ENCODE measurements around the gene RHOA. TPM values are rescaled to one million over a fixed set of nuclear protein-coding genes. Genes with fewer than 3 reads are reported as not detected.
"Not testable (repeated sequence)": the region's sequence is repeated elsewhere in the genome, so short reads cannot be mapped to it uniquely, and the experiment has no call there.

Gene RHOA
- total RNA-seq, 2 donors from 2014 or later: 412 to 421 TPM

DNA sequence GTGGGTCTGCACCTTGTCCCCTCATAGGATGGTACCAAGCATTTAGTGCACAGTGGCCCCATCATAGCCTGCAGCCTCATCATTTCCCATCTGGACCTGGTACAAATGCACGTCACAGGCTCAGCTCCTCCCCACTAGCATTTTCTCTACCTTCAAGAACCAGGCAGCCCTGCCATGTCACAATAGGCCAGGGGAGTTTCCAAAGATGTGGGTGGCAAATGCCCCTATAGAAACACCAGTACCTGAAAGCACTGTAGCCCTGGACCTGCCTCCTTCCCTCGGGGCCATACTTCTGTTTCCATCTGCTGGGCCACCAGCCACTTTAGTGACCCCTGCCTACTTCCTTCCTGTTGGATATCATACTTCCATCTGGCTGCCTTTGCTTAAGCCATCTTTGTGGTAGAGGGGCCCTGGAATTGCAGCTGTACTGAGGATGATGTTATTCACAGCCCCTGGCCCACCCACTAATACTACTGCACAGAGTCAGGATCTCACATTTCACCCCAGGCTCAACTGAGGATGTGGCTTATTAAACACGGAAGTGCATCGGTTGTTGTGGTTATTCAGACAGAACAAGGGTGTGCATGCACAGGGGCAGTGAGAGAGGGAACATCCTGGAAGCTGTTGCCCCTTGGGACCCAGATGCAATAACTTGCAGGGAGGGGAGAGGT is 4.3 kb upstream of the RHOA start:
- no peaks in the 10 kb centered on the region for H3K9me3 Mint-ChIP-seq
- ATAC-seq (peak; percentile 5 to 22), DNase-seq (ENCODE audit: low spot score in 2 of 2) (peak in 1 of 2 donors; percentile 46)
- H3K36me3 Mint-ChIP-seq: peaks cover 21 to 22% of the 10 kb centered on the region in 2 donors
- peak overlapping the region; percentile 93 to 95 for H3K27ac Mint-ChIP-seq

DNA sequence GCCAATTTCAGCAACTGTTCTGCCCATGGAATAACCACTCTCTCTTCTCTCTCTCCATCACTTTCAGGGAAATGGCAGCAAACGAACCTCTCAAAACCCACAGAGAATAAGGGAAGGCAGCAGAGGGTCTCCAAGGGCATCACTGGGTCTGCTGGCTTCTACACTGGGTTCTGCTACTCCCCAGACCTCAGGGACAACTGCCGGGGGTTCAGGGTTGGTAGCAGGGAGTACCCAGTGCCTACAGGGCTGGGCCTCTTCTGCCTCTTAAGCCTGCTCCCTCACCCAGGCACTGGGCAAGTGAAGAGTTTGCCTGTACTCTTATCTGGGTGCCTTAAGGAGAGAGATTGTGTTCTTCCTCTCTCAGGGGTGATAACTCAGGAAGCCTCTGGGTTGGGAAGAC is 3.0 kb upstream of the RHOA start:
- Mint-ChIP-seq H3K9me3 (no peaks in the 10 kb centered on the region), H3K36me3 (peaks cover 32 to 35% of the 10 kb centered on the region in 2 donors), H3K27ac (peak overlapping the region; percentile 60 to 93)
- DNase-seq (ENCODE audit: low spot score in 2 of 2) (no peak), ATAC-seq (no peak)

DNA sequence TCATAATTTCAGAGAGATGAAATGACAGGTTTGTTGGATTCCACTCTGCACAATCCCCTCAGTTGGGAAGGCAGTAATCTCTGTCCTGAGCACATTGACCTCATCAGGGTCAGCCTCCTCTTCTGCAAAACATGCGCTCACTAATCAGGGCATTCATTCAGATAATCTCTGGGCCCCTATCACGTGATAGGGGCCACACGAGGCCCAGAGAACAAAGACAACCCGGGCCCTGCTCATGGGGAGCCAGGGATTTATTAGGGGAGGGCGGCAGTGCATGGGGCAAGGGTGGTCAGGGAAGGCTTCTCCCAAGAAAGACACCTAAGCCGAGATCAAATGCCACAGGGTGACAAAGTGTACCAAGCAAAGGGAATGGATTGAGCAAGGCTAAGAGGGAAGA is 1.6 kb upstream of the RHOA start:
- H3K36me3 Mint-ChIP-seq: peaks cover 32 to 35% of the 10 kb centered on the region in 2 donors
- H3K9me3 Mint-ChIP-seq: no peaks in the 10 kb centered on the region
- ATAC-seq: no peak
- peak overlapping the region; percentile 93 to 98 for H3K27ac Mint-ChIP-seq
- no peak for DNase-seq (ENCODE audit: low spot score in 2 of 2)

DNA sequence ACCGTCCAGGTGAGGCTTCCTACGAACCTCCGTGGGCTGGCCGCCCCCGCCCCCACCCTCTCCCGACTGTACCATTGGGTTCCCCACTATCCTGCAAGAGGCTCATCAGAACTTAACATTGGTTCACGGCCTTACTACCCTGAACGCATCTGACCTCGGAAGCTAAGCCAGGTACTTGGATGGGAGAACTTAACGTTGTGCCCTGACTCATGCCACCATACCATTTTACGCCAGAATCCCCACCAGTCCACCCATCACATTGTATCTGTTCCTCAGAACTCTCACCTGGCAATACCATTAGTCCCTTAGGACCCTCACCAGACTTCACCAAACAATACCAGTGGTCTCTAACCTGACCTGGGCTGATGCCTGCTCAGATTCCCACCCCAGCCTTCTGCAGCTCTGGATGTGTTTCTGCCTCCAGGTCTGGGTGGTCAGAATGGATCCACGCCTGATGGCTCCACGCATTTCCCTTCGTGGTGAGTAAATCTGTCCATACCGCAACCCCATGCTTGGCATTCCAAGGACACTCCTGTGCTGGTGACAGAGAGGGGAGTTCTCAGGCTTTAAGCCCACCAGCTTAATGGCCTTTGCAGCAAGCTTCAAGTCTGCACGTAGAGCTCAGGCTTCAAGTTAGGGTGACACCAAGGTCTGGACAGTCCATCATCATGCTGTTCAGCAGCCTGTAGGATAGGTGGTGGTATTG is 1.0 kb upstream of the RHOA start:
- H3K27ac Mint-ChIP-seq: peak overlapping the region; percentile 93 to 98
- ATAC-seq (no peak), DNase-seq (ENCODE audit: low spot score in 2 of 2) (no peak)
- H3K36me3 Mint-ChIP-seq: peaks cover 32 to 35% of the 10 kb centered on the region in 2 donors
- H3K9me3 Mint-ChIP-seq: no peaks in the 10 kb centered on the region

DNA sequence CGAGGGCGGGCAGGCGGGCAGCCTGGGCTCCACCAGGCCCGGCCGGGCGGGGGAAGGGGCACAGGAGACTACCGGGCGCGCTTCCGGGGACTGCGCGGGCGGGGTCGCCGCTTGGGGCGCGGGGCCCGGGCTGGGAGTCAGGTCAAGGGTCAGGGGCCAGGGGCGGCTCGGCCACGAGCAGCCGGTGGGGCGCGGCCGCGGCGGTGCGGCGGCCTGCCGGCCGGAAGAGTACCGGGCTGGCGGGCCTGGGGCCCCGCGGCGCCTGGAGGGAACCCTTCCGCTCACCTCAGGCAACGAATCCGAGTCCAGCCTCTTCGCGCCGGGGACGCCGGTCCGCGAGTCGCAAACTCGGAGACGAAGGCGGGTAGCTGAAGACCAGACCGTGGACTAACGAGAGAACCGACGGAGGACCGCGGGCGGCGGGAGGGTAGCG is 225 bp downstream of the RHOA start:
- H3K27ac Mint-ChIP-seq: peak overlapping the region; percentile 87 to 93
- DNase-seq (ENCODE audit: low spot score in 2 of 2): peak in 1 of 2 donors; percentile 61
- peak; percentile 25 to 27 for ATAC-seq
- H3K9me3 Mint-ChIP-seq: no peaks in the 10 kb centered on the region
- H3K36me3 Mint-ChIP-seq: peaks cover 31 to 35% of the 10 kb centered on the region in 2 donors

DNA sequence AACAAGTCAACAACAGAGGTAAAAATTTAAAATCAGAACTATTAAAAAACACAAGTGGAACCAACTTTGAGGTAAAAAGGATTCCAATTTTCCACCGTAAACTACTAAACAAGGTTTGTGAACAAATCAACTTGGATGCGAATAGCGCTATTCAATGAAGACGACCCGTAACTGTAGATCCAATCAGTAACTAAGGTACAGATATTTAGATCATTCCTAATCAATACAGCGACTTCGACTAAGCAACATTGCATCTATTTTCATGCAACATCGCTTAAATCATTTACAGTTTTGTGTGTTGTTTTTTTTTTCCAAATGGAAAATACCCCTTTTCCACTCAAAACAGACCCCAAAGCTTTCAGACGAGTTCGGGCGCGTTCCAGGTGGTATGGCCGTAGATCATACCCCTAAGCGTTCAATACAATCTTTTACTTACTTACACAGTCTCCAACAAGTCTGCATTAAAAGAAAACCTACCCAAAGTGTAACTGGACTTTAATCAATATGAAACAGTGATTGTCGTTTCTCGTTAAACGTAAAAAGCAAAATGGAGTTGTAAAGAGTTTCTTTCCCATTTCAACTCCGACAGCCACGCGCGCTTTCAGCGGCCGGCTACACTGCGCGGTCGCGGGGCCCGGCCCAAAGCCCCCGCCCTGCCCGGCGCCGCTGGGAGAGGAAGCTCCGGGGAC is 786 bp downstream of the RHOA start:
- Mint-ChIP-seq H3K9me3 (no peaks in the 10 kb centered on the region), H3K36me3 (peaks cover 25 to 30% of the 10 kb centered on the region in 2 donors)
- no peak for DNase-seq (ENCODE audit: low spot score in 2 of 2)

DNA sequence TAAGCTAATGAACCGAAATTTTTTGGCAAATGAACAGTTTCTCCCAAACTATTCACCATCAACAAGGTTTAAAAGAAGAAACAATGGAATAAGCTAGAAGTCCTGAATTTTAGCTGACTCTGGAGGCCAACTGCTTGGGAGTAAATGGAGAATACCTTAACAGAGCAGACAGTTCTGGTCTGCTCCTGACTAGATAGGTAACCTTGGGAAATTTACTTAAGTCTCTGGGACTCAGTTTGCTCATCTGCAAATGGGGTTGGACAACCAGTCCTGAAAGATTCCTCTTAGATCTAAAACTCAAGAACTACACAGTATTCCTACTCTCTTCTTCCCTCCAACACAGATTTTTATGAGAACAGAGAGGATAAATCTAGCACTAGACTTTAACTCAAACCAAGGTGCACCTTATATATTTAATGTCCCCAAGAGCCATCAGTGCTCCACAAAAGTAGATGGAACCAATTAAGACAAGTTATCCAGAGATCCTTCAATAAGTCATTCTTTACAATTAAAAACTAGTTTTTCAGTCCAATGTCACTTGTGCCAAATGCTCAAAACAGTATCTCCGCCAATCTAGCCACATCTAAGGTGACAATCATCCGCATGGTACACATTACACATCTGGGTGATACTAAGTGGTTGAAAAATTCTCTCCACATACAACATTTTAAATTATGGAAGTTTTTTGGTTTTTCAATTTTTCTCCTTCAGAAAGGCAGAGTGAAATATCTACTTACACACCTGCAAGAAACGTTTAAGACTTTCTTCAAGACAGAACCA is 1.5 kb downstream of the RHOA start:
- no peak for ATAC-seq
- no peak for DNase-seq (ENCODE audit: low spot score in 2 of 2)
- no peaks in the 10 kb centered on the region for H3K9me3 Mint-ChIP-seq
- peak overlapping the region; percentile 93 to 97 for H3K27ac Mint-ChIP-seq
- peaks cover 27% of the 10 kb centered on the region in 2 donors for H3K36me3 Mint-ChIP-seq

More for the DNA sequence above, 786 bp downstream of the RHOA start:
- no peak for ATAC-seq
- H3K27ac Mint-ChIP-seq: peak overlapping the region; percentile 93 to 97

DNA sequence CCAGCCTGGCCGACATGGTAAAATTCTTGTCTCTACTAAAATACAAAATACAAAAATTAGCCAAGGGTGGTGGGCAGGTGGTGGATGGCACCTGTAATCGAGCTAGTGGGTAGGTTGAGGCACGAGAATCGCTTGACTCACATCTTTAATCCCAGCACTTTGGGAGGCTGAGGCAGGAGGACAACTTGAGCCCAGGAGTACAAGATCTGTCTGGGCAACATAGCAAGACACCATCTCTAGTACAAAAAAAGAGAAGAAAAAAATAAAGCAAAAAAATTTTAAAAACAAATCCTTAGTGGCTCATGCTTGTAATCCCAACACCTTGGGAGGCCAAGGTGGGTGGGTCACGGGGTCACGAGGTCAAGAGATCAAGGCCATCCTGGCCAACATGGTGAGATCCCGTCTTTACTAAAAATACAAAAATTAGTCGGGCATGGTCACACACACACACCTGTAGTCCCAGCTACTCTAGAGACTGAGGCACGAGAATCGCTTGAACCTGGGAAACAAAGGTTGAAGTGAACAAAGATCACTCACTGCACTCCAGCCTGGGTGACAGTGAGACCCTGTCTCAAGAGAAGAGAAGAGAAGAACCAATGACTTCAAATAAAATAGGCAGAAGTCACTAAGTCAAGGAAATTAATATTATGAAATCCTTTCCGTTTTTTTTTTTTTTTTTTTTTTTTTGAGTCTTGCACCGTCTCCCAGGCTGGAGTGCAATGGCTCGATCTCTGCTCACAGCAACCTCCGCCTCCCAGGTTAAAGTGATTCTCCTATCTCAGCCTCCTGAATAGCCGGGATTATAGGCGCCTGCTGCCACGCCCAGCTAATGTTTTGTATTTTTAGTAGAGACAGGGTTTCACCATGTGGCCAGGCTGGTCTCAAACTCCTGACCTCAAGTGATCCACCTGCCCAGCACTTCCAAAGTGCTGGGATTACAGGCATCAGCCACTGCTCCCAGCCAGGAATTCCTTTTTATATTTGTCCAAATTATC is 4.9 kb downstream of the RHOA start:
- H3K27ac Mint-ChIP-seq: peak overlapping the region in 1 of 2 donors; percentile 65
- ATAC-seq: no peak
- no peaks in the 10 kb centered on the region for H3K9me3 Mint-ChIP-seq
- DNase-seq (ENCODE audit: low spot score in 2 of 2): no peak
- peaks cover 14 to 21% of the 10 kb centered on the region in 2 donors for H3K36me3 Mint-ChIP-seq

DNA sequence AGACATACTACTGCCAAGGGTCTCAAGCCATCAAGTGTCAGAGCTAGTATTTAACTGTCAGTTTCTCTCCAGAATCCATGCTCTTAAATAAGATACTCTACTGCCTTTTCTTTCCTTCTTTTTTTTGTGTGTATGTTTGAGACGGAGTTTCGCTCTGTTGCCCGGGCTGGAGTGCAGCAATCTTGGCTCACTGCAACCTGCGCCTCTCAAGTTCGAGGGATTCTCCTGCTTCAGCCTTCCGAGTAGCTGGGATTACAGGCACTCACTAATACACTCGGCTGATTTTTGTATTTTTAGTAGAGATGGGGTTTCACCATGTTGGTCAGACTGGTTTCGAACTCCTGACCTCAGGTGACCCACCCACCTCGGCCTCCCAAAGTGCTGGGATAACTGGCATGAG is 6.2 kb downstream of the RHOA start:
- H3K9me3 Mint-ChIP-seq; ATAC-seq; DNase-seq (ENCODE audit: low spot score in 2 of 2): not testable (repeated sequence)
- Mint-ChIP-seq H3K36me3 (peaks cover 8 to 25% of the 10 kb centered on the region in 2 donors), H3K27ac (peak overlapping the region in 1 of 2 donors; percentile 65)

DNA sequence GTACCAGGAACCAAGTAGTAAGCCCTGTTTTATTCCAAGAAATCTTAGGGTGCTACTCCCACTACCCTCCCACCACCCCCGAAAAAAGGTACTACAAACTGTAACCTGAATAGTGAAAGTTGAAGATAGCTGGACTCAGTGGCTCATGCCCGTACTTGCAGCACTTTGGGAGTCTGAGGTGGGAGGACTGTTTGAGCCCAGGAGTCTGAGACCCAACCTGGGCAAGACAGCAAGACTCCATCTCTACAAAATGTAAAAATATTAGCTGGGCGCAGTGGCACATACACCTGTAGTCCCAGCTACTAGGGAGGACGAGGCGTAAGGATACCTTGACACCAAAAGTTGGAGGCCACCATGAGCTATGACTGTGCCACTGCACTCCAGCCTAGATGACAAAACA is 7.9 kb downstream of the RHOA start:
- DNase-seq (ENCODE audit: low spot score in 2 of 2): no peak
- no peak for ATAC-seq
- H3K36me3 Mint-ChIP-seq: peaks cover 0 to 25% of the 10 kb centered on the region in 2 donors
- H3K9me3 Mint-ChIP-seq: no peaks in the 10 kb centered on the region
- H3K27ac Mint-ChIP-seq: peak overlapping the region in 1 of 2 donors; percentile 50

DNA sequence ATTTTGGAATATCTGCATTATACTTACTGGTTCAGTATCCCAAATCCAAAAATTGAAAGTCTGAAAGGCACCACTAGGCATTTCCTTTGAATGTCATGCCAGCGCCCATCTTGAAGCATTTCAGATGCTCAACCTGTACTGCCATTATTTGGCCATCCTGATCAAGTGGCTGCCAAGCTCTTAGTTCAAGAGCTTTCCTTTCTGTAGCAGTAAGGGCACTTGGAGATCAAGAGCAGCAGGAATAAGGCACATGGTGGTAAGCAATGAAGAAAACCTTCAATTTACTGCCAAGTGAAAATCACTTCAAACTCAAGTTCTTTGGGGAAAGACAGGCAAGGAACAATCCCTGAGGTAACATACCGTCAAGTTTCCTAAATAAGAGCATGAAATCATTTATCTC is 10.0 kb downstream of the RHOA start:
- no peak overlapping the region for H3K27ac Mint-ChIP-seq

DNA sequence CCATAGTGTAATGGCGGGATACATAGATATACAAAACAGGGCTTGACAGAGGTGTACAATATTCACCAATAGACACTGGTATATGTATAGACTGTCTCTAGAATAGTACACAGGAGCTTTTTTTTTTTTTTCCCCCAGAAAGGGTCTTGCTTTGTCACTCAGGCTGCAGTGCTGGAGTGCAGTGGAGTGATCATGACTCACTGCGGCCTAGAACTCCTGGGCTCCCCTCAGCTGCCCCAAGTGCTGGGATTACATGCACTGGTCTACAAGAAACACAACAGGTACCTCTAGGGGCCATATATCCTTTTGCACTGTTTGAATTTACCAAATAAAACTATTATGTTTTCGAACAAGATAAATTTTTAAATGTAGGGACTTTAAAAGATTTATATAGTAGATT is 12.3 kb downstream of the RHOA start:
- Mint-ChIP-seq H3K36me3 (peaks cover 6 to 42% of the 10 kb centered on the region in 2 donors), H3K9me3 (no peaks in the 10 kb centered on the region), H3K27ac (peak overlapping the region in 1 of 2 donors; percentile 90)
- ATAC-seq (peak; percentile 30 to 46), DNase-seq (ENCODE audit: low spot score in 2 of 2) (no peak)

More for the DNA sequence above, 10.0 kb downstream of the RHOA start:
- Mint-ChIP-seq H3K9me3 (no peaks in the 10 kb centered on the region), H3K36me3 (peaks cover 0 to 36% of the 10 kb centered on the region in 2 donors)
- DNase-seq (ENCODE audit: low spot score in 2 of 2) (no peak), ATAC-seq (no peak)

DNA sequence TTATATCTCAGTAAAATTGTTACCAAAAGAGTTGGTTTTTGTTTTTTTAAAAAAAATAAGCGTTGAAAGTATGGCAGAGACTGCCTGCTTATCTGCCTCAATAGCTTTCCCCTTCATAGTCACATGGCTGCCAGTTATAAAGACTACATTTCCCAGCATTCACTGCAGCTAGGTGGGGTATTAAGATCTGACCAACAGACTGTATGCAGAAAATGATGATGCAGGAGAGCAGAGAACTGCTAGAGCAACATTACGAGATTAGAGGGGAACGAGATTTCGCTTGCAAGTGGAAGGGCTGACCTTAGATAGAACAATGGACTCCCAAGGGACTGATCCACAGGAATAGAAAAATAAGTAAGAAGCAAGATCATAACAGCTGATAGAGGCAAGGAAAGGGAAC is 14.3 kb downstream of the RHOA start:
- Mint-ChIP-seq H3K36me3 (peaks cover 6 to 45% of the 10 kb centered on the region in 2 donors), H3K9me3 (no peaks in the 10 kb centered on the region), H3K27ac (no peak overlapping the region)
- DNase-seq (ENCODE audit: low spot score in 2 of 2): no peak
- ATAC-seq: no peak

DNA sequence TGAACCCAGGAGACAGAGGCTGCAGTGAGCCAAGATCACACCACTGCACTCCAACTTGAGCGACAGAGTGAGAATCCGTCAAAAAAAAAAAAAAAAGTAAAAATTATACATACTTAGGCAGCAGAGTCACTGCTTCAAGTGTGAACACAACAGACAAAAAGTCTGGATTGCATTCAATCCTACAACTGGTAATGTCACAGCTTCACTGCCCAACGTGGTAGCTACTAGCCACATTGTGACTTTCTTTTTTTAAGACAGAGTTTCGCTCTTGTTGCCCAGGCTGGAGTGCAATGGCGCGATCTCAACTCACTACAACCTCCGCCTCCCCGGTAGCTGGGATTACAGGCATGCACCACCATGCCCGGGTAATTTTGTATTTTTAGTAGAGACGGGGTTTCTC is 20.5 kb downstream of the RHOA start:
- not testable (repeated sequence) for H3K9me3 Mint-ChIP-seq; DNase-seq (ENCODE audit: low spot score in 2 of 2); H3K27ac Mint-ChIP-seq; ATAC-seq
- peaks cover 6 to 18% of the 10 kb centered on the region in 2 donors for H3K36me3 Mint-ChIP-seq

DNA sequence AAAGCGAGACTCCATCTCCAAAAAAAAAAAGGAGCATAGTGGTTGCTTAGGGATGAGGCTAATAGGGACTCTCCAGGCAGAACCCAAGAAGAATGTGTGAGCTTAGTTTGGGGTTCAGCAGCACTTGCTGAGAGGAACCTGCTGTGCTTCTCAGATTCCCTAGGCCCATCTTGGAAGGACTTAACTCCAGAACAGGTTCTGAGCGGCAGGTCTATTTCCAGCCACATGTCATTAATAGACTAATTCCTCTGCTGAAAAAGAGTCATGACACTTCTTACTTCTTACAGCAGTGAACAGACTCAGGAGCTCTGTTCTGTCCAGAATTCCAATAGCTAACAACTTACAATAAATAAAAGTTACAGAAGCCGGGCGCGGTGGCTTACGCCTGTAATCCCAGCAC is 22.5 kb downstream of the RHOA start:
- no peak overlapping the region for H3K27ac Mint-ChIP-seq
- DNase-seq (ENCODE audit: low spot score in 2 of 2) (no peak), ATAC-seq (no peak)
- H3K36me3 Mint-ChIP-seq: peaks cover 0 to 2% of the 10 kb centered on the region in 2 donors
- H3K9me3 Mint-ChIP-seq: no peaks in the 10 kb centered on the region
